ENCODE measurements around the gene TMEM143.

- peak in 3 of 4 experiments; percentile 78 to 91 (median 78) for TF ChIP-seq CTCF (IDR thresholded peaks at IDR 0.05)
- no peak for TF ChIP-seq EP300 (IDR thresholded peaks at IDR 0.05)
- no peak for TF ChIP-seq POLR2A (IDR thresholded peaks at IDR 0.05)
- TF ChIP-seq POLR2AphosphoS5 (IDR thresholded peaks at IDR 0.05), result no peak
Measured at GRCh38 chr19:48319647-48320541, 43.8 kb downstream of the TMEM143 start.
